GM21367 (cell line): Measurements from ENCODE around the gene CTNNBL1.
"Not testable (repeated sequence)": the region's sequence is repeated elsewhere in the genome, so short reads cannot be mapped to it uniquely, and the experiment has no call there.

Source experiments
- ATAC-seq: cut with Tn5 transposase; IDR thresholded peaks from one replicate; pipeline ENCODE4 v1.9.1; 2021; ENCODE audit not compliant: unreplicated experiment

Gene CTNNBL1

DNA sequence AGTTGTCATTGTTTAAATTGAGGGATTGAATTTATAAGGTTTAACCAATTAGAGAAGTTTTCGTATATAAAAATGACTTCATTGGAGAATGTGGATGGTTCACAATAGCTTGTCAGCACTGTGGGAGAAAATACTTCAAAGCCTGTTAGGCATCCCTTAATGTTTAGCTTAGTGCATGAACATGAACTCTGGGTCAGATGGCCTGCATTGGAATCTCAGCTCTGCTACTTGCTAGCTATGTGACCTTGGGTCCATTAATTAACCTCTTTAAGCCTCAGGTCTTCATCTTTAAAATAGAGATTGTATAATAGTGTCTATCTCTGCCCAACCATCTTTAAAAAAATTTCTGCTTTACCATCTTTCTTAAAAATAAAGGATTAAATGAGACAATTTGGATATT, 11.1 kb downstream of the CTNNBL1 start:
- ATAC-seq = no peak

DNA sequence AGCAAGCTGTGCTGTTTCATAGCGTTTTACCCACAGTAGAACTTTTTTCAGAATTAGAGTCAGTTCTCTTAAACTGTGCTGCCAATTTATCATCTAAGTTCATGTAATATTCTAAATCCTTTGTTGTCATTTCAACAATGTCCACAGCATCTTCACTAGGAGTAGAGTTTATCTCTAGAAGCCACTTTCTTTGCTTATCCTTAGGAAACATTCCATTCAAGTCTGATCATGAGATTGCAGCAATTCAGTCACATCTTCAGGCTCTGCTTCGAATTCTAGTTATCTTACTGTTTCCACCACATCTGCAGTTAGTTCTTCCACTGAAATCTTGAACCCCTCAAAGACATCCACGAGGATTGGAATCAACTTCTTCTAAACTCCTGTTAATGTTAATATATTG, 12.5 kb downstream of the CTNNBL1 start:
- ATAC-seq = no peak

DNA sequence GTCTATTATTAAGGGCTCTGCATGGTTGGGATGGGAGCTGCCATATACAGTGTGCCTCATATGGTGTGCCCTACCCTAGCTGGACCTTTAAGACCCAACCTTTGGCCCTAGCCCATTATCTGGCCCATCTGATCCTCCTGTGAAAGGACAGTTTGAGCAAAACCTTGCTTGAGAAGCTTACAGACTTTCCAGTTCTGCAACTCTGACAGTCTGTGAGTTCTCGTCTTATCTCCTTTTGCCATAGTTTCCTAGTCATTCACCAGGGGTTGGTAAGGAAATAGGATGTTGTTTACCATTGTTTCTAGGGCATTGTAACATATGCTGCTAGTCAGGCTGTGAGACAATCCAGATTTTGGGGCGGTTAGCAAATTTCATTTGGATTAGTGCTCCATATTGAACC, 17.2 kb downstream of the CTNNBL1 start:
- ATAC-seq = no peak

DNA sequence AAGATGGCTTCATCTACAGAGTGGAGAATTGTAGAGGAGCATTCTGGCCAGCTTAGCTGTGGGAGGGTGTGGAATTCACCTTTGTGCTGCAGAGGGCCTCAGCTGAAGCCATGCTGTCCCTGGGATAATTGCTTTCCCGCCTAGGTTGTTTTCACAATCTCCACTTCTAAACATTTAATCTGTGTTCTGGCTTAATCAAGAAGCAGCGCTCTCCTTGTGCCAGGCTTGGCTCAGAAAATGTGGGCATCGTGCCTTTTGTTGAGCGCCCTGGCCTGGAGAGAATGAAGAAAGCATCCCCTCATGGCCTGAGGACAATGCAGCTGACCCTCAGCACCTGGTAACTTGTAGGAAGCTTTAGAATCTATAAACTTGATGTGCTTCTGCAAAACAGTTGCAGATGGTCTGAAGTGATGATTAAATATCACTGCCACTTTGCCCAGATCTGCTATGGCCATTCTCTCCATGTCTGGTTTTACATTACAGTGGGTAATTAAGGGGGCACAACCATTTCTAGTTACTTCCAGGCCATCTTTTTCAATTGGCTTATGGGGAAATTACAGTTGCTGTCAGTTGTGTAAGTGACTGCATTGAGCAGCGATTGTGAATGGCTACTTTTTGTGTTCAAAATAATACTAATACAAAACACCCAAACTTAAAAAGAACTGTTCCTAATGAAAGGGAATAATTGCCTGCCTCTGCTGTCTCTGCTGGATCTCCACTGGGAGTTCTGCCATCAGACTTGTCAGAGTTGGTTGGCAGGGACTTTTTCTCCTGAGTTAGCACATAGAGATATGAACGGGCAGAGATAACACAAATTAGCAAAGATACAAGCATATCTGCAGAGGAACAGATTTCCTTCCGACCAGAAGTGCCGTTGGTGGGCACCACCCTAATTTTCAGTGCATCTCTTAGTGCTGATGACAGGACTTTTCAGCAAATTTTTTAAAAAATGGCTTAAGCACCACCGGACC, 18.4 kb downstream of the CTNNBL1 start:
- no peak for ATAC-seq

DNA sequence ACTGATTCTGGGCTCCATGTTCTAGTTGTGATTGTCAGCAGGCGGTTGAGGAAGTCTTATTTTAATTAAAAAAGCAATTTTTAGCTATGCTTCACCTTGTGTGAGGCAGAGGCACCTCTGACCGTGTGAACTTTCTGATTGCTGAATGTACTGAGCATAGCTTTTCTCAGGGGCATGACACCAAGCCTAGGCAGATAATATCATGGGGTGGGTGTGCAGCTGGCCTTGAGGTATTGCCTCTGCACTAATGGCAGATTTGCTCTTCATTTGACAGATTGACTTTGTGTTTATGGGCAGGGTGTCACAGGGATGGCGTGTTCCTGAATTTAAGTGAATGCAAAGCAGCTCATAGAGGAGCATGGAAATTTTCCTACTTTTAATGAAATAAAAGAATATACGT, 19.6 kb downstream of the CTNNBL1 start:
- no peak for ATAC-seq

DNA sequence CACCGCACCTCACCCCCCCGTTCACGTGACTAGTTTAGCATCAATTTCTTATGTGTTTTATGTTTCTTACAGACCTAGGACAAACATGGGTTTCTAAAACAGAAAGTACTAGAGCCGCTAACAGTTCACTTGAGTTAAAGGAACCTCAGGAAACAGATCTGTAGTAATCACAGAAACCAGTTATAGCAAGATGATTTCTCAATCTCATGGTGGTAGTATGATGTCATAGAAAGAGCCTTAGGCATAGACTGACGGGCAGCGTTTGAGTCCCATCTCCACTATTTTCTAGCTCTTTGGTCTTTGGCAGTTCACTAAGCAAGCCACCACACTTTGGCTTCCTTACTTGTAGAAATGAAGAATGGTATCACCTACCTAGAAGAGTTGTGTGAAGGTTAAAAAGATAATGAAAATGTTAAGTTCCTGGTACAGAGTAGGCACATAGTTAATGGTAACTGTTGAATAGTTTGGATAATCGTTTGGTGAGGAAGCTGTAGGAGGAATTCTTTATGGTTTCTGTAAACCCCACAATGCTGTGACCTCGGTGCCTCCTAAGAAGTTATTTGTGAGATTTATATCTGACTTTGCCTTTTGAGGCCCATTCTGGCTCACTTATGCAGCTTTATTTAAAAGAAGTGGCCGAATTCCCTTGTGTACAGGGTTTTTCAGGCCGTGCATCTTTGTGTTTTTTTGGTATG, 21.3 kb downstream of the CTNNBL1 start:
- ATAC-seq = no peak

DNA sequence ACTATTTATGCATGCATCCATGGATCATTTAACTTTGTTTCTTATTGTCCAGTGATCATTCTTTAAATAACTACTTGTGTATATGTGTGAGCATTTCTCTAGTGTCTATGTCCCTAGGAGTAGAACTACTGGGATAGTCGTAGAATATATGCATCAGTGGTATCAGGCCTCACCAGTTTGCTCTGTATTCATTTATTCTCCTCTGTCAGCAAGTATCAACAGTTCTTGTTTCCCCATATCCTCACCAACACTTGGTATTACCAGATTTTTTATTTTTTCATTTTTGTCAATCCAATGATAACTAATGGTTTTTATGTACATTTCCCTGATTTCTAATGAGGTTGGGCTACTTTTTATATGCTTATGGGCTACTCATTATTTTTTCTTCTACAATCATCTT, 27.9 kb downstream of the CTNNBL1 start:
- ATAC-seq = no peak

DNA sequence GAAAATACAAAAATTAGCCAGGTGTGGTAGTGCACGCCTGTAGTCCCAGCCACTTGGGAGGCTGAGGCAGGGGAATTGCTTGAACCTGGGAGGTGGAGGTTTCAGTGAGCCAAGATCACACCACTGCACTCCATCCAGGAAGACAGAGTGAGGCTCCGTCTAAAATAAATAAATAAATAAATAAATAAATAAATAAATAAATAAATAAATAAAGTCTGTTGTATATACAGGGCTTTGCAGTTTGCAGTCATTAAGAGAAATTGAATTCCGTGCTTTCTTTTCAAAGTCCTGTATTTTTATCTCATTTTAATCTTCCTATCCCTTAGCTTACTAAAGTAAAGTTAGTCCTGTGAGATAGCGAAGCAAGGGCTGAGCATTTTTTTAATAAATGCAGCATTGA, 28.5 kb downstream of the CTNNBL1 start:
- ATAC-seq = not testable (repeated sequence)

DNA sequence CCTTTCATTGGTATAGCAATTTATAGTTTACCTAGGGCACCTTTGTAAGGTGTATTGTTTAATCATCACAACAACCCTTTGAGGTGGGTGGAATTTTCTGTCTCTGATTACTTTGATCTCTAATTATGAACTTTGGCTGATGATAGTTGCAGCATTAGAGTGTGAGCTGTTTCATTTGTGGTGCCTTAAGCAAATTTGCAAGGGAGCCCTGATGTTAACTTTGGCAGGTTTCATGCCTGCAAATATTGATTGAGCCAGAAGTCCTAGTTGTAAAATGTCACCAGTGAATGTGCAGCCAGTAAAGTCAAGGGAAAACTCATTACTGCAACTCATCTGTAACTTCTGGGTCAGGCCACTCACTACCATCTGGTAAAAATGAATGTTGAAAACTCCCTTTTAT, 29.8 kb downstream of the CTNNBL1 start:
- ATAC-seq = no peak

DNA sequence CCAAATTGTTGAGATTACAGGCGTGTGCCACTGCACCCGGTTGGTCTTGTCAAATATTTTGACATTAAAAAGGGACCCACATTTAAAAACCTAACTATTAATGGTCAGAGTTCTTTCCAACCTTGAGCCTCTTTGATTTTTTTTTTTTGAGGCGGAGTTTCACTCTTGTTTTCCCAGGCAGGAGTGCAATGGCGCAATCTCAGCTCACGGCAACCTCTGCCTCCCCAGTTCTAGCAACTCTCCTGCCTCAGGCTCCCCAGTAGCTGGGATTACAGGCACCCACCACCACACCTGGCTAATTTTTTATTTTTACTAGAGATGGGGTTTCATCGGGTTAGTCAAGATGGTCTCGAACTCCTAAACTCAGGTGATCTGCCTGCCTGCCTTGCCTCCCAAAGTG, 31.3 kb downstream of the CTNNBL1 start:
- no peak for ATAC-seq

DNA sequence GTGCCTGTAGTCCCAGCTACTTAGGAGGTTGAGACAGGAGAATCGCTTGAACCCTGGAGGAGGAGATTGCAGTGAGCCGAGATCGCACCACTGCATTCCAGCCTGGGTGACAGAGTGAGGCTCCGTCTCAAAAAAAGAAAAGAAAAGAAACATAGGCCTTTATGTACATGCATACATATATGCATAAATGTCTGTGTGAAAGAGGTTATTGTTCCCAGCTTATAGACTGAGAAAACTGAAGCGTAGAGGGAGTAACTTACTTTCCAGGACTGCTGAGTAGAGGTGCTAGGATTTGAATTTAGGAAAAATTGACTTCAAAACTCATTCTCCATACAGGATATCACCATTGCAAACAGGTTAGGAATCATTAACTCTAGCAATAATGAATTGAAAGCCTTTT, 32.0 kb downstream of the CTNNBL1 start:
- no peak for ATAC-seq

DNA sequence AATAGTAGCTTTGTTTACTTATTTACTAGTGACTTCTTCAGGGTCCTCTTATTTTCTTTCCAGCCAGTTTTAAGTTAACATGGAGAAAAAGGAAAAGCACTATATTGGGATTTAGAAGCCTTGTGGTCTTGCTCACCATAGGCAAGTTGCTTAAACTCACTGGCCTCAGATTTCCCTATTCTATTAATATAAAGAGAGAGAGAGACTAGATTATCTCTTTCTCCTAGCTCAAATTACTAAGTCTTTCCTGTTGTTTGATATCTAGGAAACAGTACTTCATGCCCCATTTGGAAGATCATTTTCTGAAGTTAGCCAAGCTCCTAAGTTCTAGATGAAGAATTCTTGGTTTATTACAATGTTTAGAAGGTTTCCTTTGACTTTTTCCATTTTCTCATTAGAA, 32.5 kb downstream of the CTNNBL1 start:
- ATAC-seq = no peak

DNA sequence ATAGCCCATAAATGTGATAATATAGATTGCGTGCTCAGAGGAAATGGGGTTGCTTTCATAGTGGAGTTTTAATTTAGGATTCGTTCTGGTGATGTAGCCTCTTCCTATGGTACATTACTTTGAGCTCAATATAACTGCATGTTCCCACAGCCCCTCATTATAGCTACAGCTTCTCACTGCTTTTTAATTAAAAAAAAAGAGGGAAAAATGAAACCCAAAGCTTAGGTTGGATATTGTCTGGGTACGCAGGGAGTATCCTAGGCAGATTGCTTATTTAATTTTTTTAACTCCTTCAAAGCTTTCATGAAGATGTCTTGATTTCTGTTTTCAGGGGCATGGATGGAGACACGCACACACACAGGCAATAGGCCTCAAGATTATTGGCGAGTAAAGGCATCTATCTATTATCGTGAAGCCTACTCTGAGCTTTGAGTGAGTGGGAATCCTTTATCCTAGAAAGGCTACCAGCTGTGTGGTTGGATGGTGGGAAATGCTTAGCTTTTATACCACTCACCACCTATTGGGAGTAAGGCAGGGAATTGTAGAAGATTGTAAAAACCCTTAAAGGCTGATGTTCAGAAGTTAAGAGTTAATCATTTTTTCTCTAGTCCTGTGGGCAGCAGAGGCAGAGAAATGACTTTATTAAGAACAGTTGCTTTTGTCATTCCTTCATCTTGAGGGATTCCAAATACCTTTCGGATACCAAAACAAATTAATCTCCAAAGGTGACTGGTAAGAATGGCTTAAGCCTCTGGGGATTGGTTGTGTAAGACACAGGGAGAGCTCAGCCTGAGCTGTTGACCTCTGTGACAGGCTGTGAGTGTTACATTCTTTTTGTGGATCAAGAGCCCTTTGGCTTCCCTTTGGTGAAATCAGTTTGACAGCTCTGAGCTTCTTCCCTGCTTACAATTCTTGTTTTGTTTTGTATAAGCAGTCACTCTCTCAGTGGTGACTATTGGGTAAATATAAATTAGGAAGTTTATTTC, 33.4 kb downstream of the CTNNBL1 start:
- ATAC-seq = no peak

DNA sequence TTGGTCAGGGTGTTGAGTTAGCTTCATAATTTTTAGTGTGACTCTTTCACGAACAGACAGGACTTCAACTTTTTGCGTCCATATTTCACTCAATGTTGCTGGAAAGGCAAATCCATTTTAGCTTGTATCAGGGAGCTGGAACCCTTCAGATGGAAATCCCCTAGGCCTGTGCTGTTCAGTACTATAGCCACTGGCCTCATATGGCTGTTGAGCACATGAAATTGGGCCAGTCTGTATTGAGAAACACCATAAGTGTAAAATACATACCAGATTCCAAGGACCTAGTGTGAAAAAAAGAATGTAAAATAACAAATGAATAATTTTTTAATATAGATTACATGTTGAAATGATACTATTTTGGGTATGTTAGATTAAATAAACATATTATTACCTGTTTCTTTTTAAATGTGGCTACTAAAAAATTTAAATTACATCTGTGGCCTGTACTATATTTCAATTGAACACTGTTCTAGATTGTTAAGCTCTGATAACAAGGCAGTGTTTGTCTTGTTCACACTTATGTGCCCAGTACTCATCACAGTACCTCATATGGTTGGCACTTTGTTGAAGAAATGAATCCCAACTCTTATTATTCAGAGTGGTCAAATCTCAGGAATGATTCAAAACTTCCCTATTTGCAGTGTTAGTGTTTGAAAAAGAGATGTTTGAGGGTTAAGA, 34.3 kb downstream of the CTNNBL1 start:
- no peak for ATAC-seq

DNA sequence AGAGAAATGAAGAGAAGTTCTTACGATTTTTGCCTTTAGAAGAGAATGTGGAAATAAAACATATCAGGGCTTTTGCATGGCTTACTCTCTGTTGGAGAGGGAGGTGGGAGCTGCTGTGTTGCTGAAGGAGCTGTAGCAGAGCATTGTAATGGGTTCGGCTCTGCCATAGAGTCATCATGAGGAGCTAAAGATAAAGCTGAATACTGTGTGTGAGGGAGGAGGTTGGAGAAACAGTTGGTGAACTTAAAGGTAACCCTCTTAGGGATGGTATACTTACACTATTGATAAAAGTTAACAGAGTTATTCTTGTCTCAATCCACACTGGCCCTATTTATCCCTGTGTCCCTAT, 34.8 kb downstream of the CTNNBL1 start:
- no peak for ATAC-seq

DNA sequence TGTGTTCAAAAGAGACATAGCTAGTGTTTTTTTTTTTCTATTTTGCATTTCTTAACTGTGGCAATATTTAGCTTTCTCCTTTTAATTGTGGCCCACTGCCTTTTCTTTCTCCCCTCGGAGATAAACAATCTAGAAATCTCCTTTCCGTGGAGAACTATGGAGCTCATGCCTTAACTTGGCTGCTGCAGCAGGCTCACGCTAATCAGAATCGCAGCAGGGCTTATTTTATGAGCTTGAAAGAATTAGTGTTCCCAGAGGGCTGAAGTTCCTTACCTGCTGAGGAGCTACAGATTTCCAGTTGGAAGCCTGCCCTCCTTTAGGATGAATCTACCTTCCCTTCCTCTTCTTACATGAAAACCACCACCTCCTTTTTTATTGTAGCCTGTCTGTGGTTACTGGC, 35.6 kb downstream of the CTNNBL1 start:
- no peak for ATAC-seq

DNA sequence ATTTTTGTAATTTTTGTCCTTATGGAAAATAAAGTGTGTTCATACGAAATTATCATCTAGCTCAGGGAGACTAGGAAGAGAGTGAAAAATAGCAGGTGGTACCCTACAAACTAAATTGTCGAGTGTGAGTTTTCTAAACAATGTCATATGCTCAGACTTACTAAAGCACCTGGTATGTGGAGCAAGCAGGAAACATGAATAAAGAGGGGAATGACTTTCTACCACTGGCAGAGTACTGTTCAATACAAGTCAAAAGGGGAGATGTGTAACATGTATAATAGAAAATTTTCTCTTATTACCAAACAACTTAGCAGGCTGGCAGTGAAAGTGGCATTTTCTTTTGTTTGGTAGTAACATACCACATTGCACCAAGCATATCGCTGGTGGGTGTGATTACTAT, 36.1 kb downstream of the CTNNBL1 start:
- no peak for ATAC-seq

DNA sequence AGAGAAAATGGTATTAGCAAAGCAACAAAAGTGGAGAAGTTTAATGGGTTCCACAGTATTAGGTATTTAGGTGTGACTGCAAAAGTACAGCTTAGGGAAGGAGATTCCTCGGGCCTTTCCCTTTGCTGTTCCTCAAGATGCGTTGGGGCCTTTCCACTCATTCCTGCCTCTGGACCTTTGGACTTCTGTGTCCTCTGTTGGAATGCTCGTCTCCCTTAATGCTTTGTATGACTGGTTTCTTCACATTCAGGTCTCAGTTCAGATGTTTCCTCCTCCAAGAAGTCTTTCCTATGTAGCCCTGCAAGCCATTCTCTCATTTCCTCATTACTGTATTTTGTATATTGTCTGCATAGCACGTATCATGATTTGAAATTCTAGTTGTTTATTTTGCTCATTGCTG, 39.6 kb downstream of the CTNNBL1 start:
- ATAC-seq = no peak

DNA sequence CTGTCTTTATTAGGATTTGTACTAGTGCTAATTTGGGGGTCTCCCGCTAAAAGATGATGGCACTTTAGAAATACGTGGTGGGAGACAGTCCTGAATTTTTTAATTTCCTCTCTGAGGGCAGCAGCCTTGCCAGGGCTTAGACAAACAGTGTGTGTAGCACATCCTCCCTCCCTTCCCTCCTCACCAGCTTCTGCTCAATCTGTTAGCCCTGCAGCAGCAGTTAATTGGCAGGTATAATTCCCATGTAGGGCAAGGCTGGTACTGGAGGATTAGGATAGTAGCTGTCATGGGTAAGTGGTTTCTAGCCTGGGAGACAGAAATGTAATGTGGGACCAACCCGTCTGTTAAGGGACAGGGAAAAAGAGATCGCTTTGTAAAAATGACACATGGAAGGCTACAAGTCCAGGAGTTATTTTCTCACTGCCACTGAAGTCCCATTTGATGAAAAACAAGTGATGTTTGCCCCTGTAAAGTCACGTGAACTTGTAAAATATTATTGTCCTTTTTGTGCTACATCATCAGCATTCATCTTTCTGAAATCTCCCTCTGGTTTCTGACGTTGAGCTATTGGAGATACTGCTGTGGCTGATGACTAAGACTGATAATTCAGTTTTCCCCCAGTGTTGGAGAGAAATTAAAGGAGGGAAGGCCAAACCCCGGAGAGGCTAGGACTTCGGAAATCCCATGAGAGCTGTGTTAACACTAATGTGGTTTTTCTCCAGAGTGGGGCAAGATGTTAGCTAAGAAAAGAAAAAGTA, 40.6 kb downstream of the CTNNBL1 start:
- ATAC-seq = no peak

DNA sequence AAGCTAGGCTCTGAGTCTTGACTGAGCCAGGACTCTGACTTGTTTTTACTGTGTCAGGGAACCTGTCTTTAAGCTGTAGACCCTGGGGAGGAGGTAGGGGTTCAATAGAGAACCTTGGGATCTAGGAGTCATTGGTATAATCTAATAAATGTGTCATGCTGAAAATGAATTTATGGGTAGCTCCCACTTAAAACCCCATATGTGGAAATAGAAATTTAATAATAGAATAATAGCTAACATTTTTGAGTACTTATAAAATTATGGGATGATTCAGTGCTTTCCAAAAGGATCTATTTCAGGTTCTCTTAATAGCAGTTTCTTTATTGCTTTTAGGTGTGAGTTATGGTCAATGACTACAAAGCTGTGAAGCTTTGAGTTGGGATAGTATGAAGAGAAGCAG, 41.7 kb downstream of the CTNNBL1 start:
- ATAC-seq = no peak
